Measurements from ENCODE around the gene KRT15. TPM values are rescaled to one million over a fixed set of nuclear protein-coding genes. Genes with fewer than 3 reads are reported as not detected.
A peak's percentile ranks its signal among the peaks of the same experiment; 100 is the strongest.

KRT15 gene
- total RNA-seq, 1 donor from 2014 or later = 24.1 TPM

- DNase-seq (ENCODE audit: low spot score) = no peak
Measured at GRCh38 chr17:41505809-41506767, 12.6 kb downstream of the KRT15 start.

- peak; percentile 41 for DNase-seq (ENCODE audit: low spot score)
Measured at GRCh38 chr17:41505007-41505808, 13.5 kb downstream of the KRT15 start, which contains the start of gene KRT13. KRT13 (minus strand) TSS chr17:41505612; CDS start chr17:41505550, 62 bp downstream.

GRCh38 chr17:41504246-41504977, 14.3 kb downstream of the KRT15 start:
- peak; percentile 28 for DNase-seq (ENCODE audit: low spot score)

GRCh38 chr17:41503202-41503601, 15.5 kb downstream of the KRT15 start:
- DNase-seq (ENCODE audit: low spot score) = no peak

GRCh38 chr17:41500131-41500911, 18.4 kb downstream of the KRT15 start:
- DNase-seq (ENCODE audit: low spot score) = peak; percentile 29

DNA sequence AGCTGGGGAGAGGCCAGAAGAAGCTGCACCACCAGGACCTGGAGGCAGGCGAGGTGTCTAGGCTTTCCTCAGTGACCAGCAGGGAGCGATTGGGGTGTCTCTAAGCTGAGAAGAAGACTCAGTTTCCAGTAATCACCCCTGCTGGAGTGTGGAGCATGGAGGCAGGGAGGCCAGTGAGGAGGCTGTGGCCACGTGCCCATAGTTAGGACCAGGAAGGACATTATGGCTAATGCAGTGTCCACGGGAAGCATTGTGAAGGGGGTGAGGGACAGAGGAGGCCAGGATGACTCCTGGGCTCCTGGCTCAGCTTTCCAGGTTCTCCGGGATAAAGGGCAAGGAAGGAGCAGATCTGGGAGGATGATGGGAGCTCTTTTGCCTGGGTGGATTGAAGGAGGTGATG, 19.0 kb downstream of the KRT15 start:
- no peak for DNase-seq (ENCODE audit: low spot score)

GRCh38 chr17:41498276-41498675, 20.4 kb downstream of the KRT15 start:
- DNase-seq (ENCODE audit: low spot score) = no peak

DNA sequence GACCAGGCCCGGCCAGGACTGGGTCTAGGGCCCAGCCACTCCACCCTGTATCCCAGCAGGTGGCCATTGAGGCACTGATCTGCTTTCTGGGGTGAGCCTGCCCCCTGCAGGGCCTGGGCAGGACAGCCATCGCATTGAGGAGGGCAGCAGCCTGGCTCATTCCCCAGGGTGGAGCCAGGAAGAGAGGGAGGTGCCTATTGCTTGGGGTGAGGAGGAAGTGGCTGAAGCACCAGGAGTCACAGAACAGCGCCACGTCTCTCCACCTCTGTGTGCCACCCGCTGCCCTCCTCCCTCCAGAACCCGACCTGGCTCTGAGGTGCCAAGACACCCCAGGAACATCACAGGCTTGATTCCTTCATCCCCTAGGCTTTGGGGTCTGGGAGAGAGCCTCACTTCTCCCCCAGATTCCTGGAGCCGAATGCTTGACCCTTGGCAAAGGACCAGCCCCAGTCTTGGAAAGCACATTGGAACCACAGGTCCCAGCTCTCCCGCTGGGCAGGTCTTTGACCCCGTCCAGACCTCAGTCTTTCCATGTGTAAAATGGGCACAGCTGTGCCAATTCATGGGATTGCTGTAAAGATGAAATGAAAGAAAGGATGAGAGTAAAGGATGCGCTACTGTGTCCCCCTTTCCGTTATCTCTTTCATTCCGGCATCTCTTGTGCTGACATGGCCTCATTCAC, 21.7 kb downstream of the KRT15 start:
- peak; percentile 62 for DNase-seq (ENCODE audit: low spot score)

DNA sequence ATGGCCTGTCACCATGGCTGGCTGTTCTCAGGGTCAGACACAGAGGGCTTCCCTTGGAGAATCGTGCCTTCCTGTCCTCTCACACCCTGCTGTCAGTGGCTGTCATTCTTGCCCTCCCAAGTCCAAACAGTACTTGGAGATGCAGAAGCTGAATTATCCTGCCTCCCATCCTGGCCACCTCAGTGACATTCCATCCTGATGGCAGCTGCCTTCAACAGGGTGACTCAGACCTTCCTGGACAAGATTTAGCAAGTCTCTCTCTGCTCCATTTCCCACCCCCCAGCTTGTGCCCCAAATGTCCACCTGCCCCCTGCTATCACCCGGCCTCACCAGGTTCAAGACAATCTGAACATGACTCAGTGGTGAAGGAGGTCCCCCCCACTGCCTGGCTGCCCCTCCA, 24.2 kb downstream of the KRT15 start:
- DNase-seq (ENCODE audit: low spot score) = no peak

DNA sequence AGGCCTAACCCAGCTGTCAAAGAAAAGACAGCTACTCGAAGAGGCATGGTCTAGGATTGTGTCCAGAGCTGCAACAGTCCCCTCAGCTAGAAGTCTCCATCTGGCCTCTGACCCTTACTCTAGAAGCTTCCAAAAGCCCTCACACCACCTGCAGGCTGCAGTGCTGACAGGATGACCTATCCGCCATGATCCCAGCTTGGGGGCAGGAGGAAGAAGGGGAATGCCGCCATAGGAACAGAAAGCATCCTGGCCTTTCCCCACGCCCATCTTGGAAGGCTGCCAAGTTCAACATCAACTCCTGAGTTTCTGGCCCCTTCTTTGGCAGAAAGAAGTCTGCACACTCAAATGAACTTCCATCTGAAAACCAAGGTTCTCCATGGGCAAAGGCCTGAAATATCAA, 25.9 kb downstream of the KRT15 start:
- DNase-seq (ENCODE audit: low spot score) = peak; percentile 35

- no peak for DNase-seq (ENCODE audit: low spot score)
Measured at GRCh38 chr17:41492351-41492750, 26.3 kb downstream of the KRT15 start.

DNA sequence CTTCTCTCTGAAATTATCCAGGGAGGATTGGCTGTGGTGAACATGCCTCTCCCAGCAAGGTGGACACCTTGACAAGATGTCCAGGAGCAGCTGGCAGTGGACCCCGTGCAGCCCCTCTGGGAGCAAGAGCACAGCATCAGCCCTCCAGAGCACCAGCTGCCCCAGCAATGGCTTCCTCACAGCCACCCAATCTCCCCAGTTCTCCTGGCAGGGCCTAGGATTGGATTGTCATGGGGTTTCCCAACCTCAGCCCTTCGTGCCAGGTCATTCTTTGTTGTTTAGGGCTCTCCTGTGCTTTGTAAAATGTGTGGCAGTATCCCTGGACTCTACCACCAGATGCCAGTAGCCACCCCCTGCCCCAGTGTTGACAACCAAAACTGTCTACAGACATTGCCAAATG, 27.2 kb downstream of the KRT15 start:
- no peak for DNase-seq (ENCODE audit: low spot score)

DNA sequence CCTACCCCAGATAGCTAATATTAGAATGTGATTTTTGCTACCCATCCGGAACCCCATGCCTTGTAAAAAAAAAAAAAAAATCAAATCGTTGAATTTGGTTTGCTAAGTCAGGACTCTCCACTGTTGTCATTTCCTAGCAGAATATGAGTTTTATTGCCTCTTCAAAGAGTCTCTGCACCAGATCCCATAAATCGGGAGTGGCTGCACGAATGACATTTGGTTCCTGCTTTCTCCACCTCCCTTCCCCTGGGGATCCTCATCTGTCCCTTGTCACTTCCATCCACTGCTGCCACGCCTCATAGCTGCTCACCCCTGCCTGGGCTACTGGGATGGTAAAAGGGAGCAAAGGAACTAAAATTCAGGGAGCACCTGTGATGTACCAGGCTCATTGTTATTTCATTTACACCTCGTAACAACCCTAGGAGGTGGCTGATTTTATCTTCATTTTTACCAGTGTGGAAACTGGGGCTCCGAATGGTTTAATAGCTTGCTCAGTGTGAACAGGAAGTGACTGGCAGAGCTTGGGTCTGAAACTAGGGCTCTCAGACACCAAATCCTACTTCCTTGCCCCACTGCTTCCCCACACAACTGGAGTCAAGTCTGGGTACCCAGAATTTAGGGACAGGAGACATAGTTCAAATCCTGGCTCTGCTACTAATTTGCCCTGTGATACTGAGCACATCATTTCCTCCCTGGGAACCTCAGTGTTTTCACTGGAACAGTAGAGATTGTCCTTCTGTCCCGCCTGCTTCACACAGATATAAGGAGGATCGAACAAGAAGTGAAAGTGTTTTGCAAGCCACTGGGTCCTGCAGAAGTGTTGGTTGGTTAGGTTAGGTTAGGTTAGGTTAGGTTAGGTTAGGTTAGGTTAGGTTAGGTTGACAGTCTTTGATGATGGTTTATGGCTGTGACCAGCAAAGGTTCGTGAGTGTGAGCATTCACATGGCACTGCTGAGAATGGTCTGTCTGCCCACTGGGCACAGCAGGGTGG, 28.4 kb downstream of the KRT15 start:
- no peak for DNase-seq (ENCODE audit: low spot score)

DNA sequence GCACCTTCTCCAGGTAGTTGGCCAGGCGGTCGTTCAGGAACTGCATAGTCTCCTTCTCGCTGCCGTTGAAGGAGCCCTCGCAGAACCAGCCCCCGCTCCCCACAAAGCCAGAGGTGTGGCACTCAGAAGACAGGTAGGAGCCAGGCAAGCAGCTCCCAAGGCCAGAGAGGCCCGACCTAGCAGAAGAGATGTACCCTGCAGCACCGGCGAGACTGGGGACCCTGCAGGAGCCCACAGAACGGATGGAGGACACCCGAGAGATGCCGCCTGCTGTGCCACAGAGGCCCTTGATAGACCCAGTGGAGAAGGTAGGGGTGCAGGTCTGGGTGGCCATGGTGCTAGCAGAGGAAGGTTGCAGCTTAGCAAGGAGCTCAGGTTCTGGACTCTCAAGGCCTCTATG, 29.2 kb downstream of the KRT15 start, which contains the start of gene KRT36:
Gene KRT36, minus strand, starts transcription at position 380 of the 400 bp plus-strand sequence. Its CDS starts 46 bp downstream, at position 334.
- DNase-seq (ENCODE audit: low spot score) = no peak

DNA sequence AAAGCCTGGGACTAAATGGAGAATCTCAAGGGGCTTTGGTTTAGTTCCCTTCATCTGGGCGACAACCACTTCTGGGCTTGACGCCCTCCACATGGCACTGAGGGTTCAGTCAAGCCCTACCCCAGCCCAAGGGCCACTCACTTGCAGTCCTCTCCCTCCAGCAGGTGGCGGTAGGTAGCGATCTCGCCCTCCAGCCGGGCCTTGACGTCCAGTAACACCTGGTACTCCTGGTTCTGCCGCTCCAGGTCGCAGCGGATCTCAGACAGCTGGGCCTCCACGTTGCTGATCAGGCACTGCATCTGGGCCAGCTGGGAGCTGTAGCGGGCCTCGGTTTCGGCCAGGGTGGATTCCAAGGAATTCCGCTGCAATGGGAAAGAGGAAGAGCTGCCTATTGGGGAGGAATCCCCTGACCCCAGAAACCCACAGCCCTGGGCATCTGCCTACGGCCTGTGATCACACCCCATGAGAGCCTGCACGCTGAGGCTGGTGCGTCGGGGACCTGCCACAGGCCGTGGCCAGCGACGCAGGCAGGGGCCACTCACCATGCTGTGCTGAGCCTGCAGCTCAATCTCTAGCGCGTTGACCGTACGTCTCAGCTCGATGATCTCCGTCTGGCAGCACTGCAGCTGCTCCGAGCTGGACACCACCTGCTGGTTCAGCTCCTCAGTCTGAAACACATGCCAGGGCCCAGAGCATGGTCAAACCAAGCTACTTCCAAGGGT, 31.7 kb downstream of the KRT15 start:
- no peak for DNase-seq (ENCODE audit: low spot score)

DNA sequence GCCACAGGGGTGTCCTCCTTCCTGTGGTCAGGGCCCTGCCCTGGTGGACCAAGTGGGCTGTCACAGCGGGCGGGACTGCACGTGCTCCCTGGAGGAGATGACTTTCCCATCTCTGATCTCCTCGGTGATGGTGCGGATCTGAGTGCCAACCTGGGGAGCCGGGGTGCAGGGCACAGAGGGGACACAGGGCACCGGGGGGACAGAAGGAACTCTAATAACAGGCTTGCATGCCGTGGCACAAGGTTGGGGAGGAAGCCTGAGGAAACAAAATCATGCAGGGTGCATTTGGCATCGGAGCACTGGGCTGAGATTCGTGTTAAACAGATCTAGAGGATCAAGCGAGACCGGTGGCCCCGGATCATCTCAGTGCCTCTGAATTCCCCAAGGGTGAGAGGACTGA, 32.4 kb downstream of the KRT15 start:
- DNase-seq (ENCODE audit: low spot score) = no peak

DNA sequence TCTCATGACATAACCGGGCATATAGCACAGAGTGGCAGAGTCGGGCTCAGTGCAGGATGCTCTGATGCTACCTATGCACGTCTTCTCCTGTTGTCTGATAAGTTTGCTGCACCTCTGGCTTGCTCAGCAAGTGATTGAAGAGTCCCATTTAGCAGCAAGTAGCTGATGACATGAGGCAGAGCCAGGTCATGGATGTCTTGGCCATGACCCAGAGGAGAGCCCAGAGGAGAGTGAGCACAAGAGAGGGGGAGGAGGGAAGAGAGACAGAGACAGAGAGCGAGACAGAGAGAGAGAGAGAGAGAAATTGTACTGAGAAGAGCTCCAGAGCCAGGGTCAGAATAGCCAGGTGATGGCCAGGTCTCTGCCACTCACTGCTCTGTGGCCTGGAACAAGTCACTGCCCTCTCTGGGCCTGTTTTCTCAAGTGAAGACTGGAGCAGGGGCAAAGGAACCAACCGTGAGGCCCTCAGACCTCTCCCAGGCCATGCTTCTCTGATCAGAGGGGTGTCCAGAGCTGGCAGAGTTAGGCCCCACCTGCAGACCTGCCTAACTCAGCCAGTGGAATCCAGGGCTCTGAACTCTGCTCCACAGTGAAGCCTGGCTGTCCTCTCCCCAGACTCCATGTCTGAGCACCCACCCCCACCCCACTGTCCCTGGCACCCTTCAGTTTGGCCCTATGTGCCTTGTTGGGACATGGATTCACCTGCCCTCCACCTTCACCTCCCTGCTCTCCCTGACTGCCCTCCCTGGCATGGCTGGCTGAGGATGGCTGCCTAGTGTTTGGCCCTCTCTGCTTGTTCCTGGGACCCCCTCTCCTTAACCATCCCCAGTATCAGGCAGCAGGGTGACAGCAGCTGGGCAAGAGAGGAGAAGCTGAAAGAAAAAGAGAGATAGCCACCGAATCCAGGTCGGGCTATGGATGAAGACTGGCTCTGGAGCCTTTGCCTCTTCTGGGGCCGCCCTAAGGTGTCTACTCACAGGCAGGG, 33.5 kb downstream of the KRT15 start:
- no peak for DNase-seq (ENCODE audit: low spot score)

All from umbilical cord (tissue), 2 donors.